Epithelial cell of proximal tubule (primary cell): ENCODE data around the gene SYNGR4. TPM values are rescaled to one million over a fixed set of nuclear protein-coding genes. Genes with fewer than 3 reads are reported as not detected.

ENCODE experiments used
- DNase-seq: peaks from one replicate; pipeline ENCODE4 v3.0.0-alpha.2; 2011; ENCODE audit warnings: low read depth
- H3K4me3 ChIP-seq: 2 replicates; pipeline ENCODE4 v1.5.1; 2011; ENCODE audit warnings: low read depth, mild to moderate bottlenecking, low read length
- total RNA-seq: library from RNA; depleted of rRNA; stranded (reverse); fragments of >200 nt; gene quantifications from 2 replicates; pipeline ENCODE4 v1.2.3, GENCODE V29; 2015
- TF ChIP-seq, protein P1 (sequence below): conservative IDR thresholded peaks from 2 replicates; pipeline ENCODE4 v1.5.1; 2012; ENCODE audit warnings: low read depth, mild to moderate bottlenecking, low read length

Gene SYNGR4
- total RNA-seq, 1 donor from 2014 or later, result not detected

DNA sequence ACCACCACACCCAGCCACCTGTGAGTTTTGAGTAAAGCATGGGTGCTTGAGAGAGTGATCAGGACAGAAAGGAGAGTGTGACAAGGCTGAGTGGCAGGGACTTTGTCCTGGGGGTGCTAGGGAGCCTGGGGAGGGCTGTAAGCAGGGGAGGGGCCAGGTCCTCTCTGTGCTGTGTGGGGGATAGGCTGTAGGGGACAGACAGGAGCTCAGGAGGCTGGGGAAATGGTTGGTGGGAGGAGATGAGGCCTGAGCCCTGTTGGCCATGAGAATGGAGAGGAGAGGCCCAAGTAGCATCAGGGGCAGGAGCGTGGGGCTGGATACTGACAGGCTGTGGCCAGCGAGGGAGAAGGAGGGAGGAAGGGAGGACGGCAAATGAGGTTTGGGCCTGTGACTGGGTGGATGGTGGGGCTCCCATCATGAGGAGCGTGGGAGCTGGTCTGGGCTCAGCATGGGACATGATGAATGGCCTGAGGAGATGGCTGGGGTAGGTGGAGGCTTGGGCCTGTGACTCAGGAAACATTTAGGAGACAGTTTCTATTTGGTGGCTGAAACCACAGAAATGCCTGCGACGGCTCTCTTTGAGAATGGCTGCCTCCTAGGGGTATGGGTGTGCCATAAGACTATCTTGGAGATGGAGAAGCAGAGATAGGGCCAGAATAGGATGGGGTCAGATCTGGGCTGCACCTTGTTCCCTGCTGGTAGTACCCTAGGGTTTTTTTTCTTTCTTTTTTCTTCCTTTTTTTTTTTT, 54.3 kb downstream of the SYNGR4 start:
- DNase-seq, result no peak
- H3K4me3 ChIP-seq, result no peak overlapping the region
- TF ChIP-seq, protein P1, sequence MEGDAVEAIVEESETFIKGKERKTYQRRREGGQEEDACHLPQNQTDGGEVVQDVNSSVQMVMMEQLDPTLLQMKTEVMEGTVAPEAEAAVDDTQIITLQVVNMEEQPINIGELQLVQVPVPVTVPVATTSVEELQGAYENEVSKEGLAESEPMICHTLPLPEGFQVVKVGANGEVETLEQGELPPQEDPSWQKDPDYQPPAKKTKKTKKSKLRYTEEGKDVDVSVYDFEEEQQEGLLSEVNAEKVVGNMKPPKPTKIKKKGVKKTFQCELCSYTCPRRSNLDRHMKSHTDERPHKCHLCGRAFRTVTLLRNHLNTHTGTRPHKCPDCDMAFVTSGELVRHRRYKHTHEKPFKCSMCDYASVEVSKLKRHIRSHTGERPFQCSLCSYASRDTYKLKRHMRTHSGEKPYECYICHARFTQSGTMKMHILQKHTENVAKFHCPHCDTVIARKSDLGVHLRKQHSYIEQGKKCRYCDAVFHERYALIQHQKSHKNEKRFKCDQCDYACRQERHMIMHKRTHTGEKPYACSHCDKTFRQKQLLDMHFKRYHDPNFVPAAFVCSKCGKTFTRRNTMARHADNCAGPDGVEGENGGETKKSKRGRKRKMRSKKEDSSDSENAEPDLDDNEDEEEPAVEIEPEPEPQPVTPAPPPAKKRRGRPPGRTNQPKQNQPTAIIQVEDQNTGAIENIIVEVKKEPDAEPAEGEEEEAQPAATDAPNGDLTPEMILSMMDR, result no peak

DNA sequence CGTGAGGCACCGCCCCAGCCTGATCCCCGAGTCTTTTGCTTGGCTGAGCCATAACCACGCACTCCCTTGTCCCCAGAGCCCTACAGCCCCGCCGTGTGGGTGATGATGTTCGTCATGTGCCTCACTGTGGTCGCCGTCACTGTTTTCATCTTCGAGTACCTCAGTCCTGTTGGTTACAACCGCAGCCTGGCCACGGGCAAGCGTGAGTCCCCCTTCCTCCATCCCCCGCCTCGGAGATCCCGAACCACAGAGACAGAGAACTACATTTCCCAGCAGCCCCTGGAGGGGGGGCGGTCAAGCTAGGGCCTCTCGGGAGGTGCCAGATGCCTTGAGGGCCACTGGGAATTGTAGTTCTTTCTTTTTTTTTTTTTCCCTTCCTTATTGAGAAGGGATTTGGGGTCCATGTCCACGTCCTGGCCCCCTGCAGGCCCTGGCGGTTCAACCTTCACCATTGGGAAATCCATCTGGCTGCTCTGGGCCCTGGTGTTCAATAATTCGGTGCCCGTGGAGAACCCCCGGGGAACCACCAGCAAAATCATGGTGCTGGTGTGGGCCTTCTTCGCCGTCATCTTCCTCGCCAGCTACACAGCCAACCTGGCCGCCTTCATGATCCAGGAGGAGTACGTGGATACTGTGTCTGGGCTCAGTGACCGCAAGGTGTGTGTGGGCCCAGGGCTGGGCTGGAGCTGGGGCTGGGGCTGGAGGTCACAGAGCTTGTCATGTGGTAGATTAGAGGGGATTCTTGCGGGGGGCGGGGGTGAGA, 55.2 kb downstream of the SYNGR4 start:
- TF ChIP-seq, protein P1, result no peak
- no peak for DNase-seq

DNA sequence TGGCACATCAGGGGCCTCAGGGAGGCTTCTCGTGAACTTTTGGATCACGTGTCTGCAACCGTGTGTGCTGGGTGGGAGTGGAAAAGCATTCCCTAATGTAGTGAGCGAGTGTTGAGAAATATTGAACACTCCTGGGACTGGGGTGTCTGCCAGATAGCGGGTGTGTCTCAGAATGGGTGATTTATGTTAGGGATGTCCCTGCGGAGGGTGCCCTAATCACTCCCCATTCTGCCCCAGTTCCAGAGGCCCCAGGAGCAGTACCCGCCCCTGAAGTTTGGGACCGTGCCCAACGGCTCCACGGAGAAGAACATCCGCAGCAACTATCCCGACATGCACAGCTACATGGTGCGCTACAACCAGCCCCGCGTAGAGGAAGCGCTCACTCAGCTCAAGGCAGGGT, 57.4 kb downstream of the SYNGR4 start:
- TF ChIP-seq, protein P1, result no peak
- DNase-seq, result no peak
- no peak overlapping the region for H3K4me3 ChIP-seq

More for the DNA sequence above, 55.2 kb downstream of the SYNGR4 start:
- H3K4me3 ChIP-seq, result no peak overlapping the region

DNA sequence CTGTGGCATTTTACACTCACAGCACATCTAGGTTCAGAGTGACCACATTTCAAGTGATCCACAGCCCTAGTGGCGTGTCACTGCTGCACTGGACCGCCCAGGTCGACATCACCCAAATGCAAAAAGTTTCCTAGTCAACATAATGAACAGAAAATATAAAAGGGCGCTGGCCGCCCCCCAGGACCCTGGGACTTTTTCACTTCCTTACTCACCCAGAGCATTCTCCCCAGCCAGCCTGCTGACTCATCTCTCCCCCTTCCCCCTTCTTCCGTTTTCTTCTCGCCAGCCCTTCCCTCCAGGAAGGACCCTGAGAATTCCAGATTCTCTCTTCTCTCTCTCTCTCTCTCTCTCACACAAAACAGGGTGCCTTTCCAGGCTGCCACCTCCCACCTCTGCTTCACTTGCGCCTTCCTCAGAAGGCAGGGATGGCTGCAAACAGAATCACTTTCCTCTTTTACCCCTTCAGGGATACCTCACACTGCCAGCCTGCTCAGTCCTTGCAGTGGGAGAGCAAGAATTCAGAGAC, 60.6 kb downstream of the SYNGR4 start:
- no peak for DNase-seq

More for the DNA sequence above, 60.6 kb downstream of the SYNGR4 start:
- TF ChIP-seq, protein P1, result no peak
- H3K4me3 ChIP-seq, result no peak overlapping the region

Other genes starting within 250 kb of the SYNGR4 start
- 77.4 and 81.9 TPM in 2 replicates for gene LIG1, start 194.0 kb upstream of the SYNGR4 start, total RNA-seq
- gene ZSWIM9, start 193.7 kb upstream of the SYNGR4 start, total RNA-seq, result 1.6 and 2.8 TPM in 2 replicates
- gene CARD8, start 108.5 kb upstream of the SYNGR4 start, total RNA-seq, result 6.3 and 14.7 TPM in 2 replicates
- gene ZNF114, start 94.3 kb upstream of the SYNGR4 start, total RNA-seq, result 0.63 and 5.0 TPM in 2 replicates
- 23.1 and 96.8 TPM in 2 replicates for gene EMP3, start 38.8 kb upstream of the SYNGR4 start, total RNA-seq
- 3.8 and 5.4 TPM in 2 replicates for gene TMEM143, start 427 bp upstream of the SYNGR4 start, total RNA-seq
- 144 TPM in 2 replicates for gene KDELR1, start 27.2 kb downstream of the SYNGR4 start, total RNA-seq
- 0.14 and 0.98 TPM in 2 replicates for gene GRIN2D, start 29.3 kb downstream of the SYNGR4 start, total RNA-seq
- 51.2 and 58.7 TPM in 2 replicates for gene GRWD1, start 81.6 kb downstream of the SYNGR4 start, total RNA-seq
- gene KCNJ14, start 91.2 kb downstream of the SYNGR4 start, total RNA-seq, result 0.06 and 0.07 TPM in 2 replicates
- gene CYTH2, start 105.0 kb downstream of the SYNGR4 start, total RNA-seq, result 43.6 and 81.6 TPM in 2 replicates
- 1.5 and 4.2 TPM in 2 replicates for gene LMTK3, start 147.5 kb downstream of the SYNGR4 start, total RNA-seq
- gene SULT2B1, start 187.8 kb downstream of the SYNGR4 start, total RNA-seq, result 0.29 TPM in 1 of 2 replicates, not detected in the other
- gene SPACA4, start 242.4 kb downstream of the SYNGR4 start, total RNA-seq, result not detected in 2 replicates